IMR-90 (cell line): ENCODE results near the gene CCNL2. TPM values are rescaled to one million over a fixed set of nuclear protein-coding genes. Genes with fewer than 3 reads are reported as not detected.

Experiments
- ATAC-seq: fragments of 200-7000 bp; cut with Tn5 transposase; 2 replicates; pipeline ENCODE4 v1.9.1; 2020; ENCODE audit warnings: low read depth, mild to moderate bottlenecking, moderate library complexity
- BruUV-seq: library from RNA; stranded (reverse); fragments of 400-500 nt; replicated peaks from 2 replicates; lab custom pipeline; 2021; lab: Mats Ljungman, UMichigan
- CTCF ChIA-PET: fragments of 300-600 bp; formaldehyde crosslinking; extraction: SDS; loops from one replicate; lab custom pipeline; 2021; ENCODE audit warnings: antibody characterized with exemption; lab: Yijun Ruan, JAX
- POLR2A ChIA-PET: fragments of 300-600 bp; sonication (Branson Sonifier 250); formaldehyde crosslinking; loops from one replicate; lab custom pipeline; 2022; ENCODE audit warnings: antibody characterized with exemption; ENCODE audit not compliant: unreplicated experiment; lab: Charles Lee
- DNase-seq: peaks from one replicate; pipeline ENCODE4 v3.0.0; 2013
- H2AFZ ChIP-seq: replicated peaks from 2 replicates; pipeline ENCODE3; 2013; ENCODE audit warnings: low read length, mild to moderate bottlenecking; ENCODE audit not compliant: poor library complexity
- H2AK5ac ChIP-seq: 2 replicates; pipeline ENCODE4 v1.6.1; 2013; ENCODE audit warnings: low read depth, low read length, inconsistent platforms
- H2AK9ac ChIP-seq: replicated peaks from 2 replicates; pipeline ENCODE3; 2013; ENCODE audit warnings: mild to moderate bottlenecking, low read depth, low read length, moderate library complexity; ENCODE audit not compliant: poor library complexity
- H2BK120ac ChIP-seq: 2 replicates; pipeline ENCODE4 v1.6.1; 2013; ENCODE audit warnings: low read depth, low read length, inconsistent platforms
- H2BK15ac ChIP-seq: 3 replicates; pipeline ENCODE4 v1.6.1; 2013; ENCODE audit warnings: low read depth, low read length, inconsistent platforms
- H2BK20ac ChIP-seq: 2 replicates; pipeline ENCODE4 v1.6.1; 2013; ENCODE audit warnings: low read depth, mild to moderate bottlenecking, inconsistent platforms, low read length, moderate library complexity
- H2BK5ac ChIP-seq: 2 replicates; pipeline ENCODE4 v1.6.1; 2013; ENCODE audit warnings: mild to moderate bottlenecking, low read depth, low read length, inconsistent platforms; ENCODE audit not compliant: poor library complexity, severe bottlenecking
- H3K14ac ChIP-seq: replicated peaks from 2 replicates; pipeline ENCODE4 v1.6.1; 2013; ENCODE audit warnings: low read depth, low read length, inconsistent platforms
- H3K18ac ChIP-seq: 2 replicates; pipeline ENCODE4 v1.6.1; 2013; ENCODE audit warnings: low read depth, low read length, control low read depth
- H3K23ac ChIP-seq: 2 replicates; pipeline ENCODE4 v1.6.1; 2013; ENCODE audit warnings: low read depth, low read length, inconsistent platforms
- H3K27ac ChIP-seq: 2 replicates; pipeline ENCODE4 v1.5.1; 2013; ENCODE audit warnings: mild to moderate bottlenecking, control low read depth, low read length; ENCODE audit not compliant: insufficient read depth
- H3K27me3 ChIP-seq: 2 replicates; pipeline ENCODE4 v1.6.1; 2013; ENCODE audit warnings: low read length; ENCODE audit not compliant: control insufficient read depth, insufficient read depth
- H3K36me3 ChIP-seq: 2 replicates; pipeline ENCODE4 v1.6.1; 2013; ENCODE audit warnings: low read length, mixed read lengths; ENCODE audit not compliant: control insufficient read depth, insufficient read depth
- H3K4ac ChIP-seq: 2 replicates; pipeline ENCODE4 v1.6.1; 2013; ENCODE audit warnings: low read depth, low read length, inconsistent platforms
- H3K4me1 ChIP-seq: 2 replicates; pipeline ENCODE4 v1.6.1; 2013; ENCODE audit warnings: low read length, mixed read lengths; ENCODE audit not compliant: control insufficient read depth, insufficient read depth
- H3K4me2 ChIP-seq: 2 replicates; pipeline ENCODE4 v1.6.1; 2013; ENCODE audit warnings: low read depth, mild to moderate bottlenecking, control low read depth, low read length, moderate library complexity
- H3K4me3 ChIP-seq: 2 replicates; pipeline ENCODE4 v1.5.1; 2013; ENCODE audit warnings: low read depth, mild to moderate bottlenecking, control low read depth, low read length, moderate library complexity; ENCODE audit not compliant: insufficient read depth
- H3K56ac ChIP-seq: 2 replicates; pipeline ENCODE4 v1.6.1; 2013; ENCODE audit warnings: low read length, inconsistent platforms; ENCODE audit not compliant: insufficient read depth; ENCODE audit errors: extremely low read depth
- H3K79me1 ChIP-seq, 2 experiments: 2 replicates each; pipeline ENCODE4 v1.6.1; 2013; ENCODE audit warnings: low read length in 2 of 2, inconsistent platforms in 1 of 2, low read depth in 1 of 2
- H3K9ac ChIP-seq: 2 replicates; pipeline ENCODE4 v1.6.1; 2013; ENCODE audit warnings: low read depth, low read length, control low read depth
- H3K9me1 ChIP-seq: 2 replicates; pipeline ENCODE4 v1.6.1; 2013; ENCODE audit warnings: low read length, inconsistent platforms; ENCODE audit not compliant: insufficient read depth
- H3K9me3 ChIP-seq: 2 replicates; pipeline ENCODE4 v1.6.1; 2013; ENCODE audit warnings: low read length; ENCODE audit not compliant: control insufficient read depth, insufficient read depth
- H4K20me1 ChIP-seq: 2 replicates; pipeline ENCODE4 v1.6.1; 2013; ENCODE audit warnings: low read length, inconsistent platforms; ENCODE audit not compliant: insufficient read depth
- H4K5ac ChIP-seq: 2 replicates; pipeline ENCODE4 v1.6.1; 2013; ENCODE audit warnings: mild to moderate bottlenecking, low read depth, low read length, control low read depth
- H4K8ac ChIP-seq, 2 experiments: 2 replicates each; pipeline ENCODE4 v1.6.1; 2013; ENCODE audit warnings: low read depth in 2 of 2, low read length in 2 of 2, control low read depth in 1 of 2, inconsistent platforms in 1 of 2
- H4K91ac ChIP-seq: 2 replicates; pipeline ENCODE4 v1.6.1; 2013; ENCODE audit warnings: low read depth, low read length, inconsistent platforms; ENCODE audit not compliant: insufficient read depth
- BHLHE40 ChIP-seq: fragments of 150-350 bp; IDR thresholded peaks from 2 replicates; pipeline ENCODE4 v1.6.1; 2016; ENCODE audit warnings: mild to moderate bottlenecking, low read depth, low read length
- CEBPB ChIP-seq: IDR thresholded peaks from 2 replicates; pipeline ENCODE4 v1.6.1; 2012; ENCODE audit warnings: low read depth, low read length, improper control_type of control experiment
- CHD1 ChIP-seq: IDR thresholded peaks from 2 replicates; pipeline ENCODE4 v1.6.1; 2012; ENCODE audit warnings: low read depth, low read length, improper control_type of control experiment
- FOS ChIP-seq: fragments of 150-350 bp; IDR thresholded peaks from 2 replicates; pipeline ENCODE4 v1.6.1; 2016; ENCODE audit warnings: low read depth, low read length
- MAFK ChIP-seq: IDR thresholded peaks from 2 replicates; pipeline ENCODE4 v1.6.1; 2012; ENCODE audit warnings: low read depth, low read length, improper control_type of control experiment
- MAZ ChIP-seq: IDR thresholded peaks from 2 replicates; pipeline ENCODE4 v1.6.1; 2012; ENCODE audit warnings: low read depth, mild to moderate bottlenecking, low read length, improper control_type of control experiment, moderate library complexity, borderline replicate concordance
- MXI1 ChIP-seq: IDR thresholded peaks from 2 replicates; pipeline ENCODE4 v1.6.1; 2012; ENCODE audit warnings: low read depth, mild to moderate bottlenecking, low read length, moderate library complexity, borderline replicate concordance
- NFE2L2 ChIP-seq: fragments of 150-350 bp; IDR thresholded peaks from 2 replicates; pipeline ENCODE4 v1.6.1; 2016; ENCODE audit warnings: low read depth, mild to moderate bottlenecking, low read length
- POLR2A ChIP-seq: IDR thresholded peaks from 2 replicates; pipeline ENCODE4 v1.6.1; 2012; ENCODE audit warnings: mild to moderate bottlenecking, low read depth, low read length
- RAD21 ChIP-seq: IDR thresholded peaks from 2 replicates; pipeline ENCODE4 v1.6.1; 2012; ENCODE audit warnings: low read length, improper control_type of control experiment
- RCOR1 ChIP-seq: IDR thresholded peaks from 2 replicates; pipeline ENCODE4 v1.6.1; 2012; ENCODE audit warnings: mild to moderate bottlenecking, low read length, improper control_type of control experiment; ENCODE audit not compliant: insufficient replicate concordance
- RFX5 ChIP-seq: IDR thresholded peaks from 2 replicates; pipeline ENCODE4 v1.8.0; 2012; ENCODE audit warnings: low read depth, mild to moderate bottlenecking, low read length, moderate library complexity
- SMC3 ChIP-seq: fragments of 150-350 bp; IDR thresholded peaks from 2 replicates; pipeline ENCODE4 v1.6.1; 2016; ENCODE audit warnings: low read depth, mild to moderate bottlenecking, antibody characterized with exemption, low read length, moderate library complexity
- WGBS, 2 experiments: methylation state at CpG; one replicate each; pipeline versions ENCODE4 v1.1.5 to v1.1.7; 2013; ENCODE audit warnings: missing lambda C conversion rate in 2 of 2; ENCODE audit not compliant: insufficient read length in 1 of 2; ENCODE audit errors: extremely low coverage in 2 of 2; 5-methylcytosine and 5-hydroxymethylcytosine counted together
- dilution Hi-C: fragments of 300-500 bp; cut with HindIII; formaldehyde crosslinking; loops from one replicate; pipeline ENCODE4 v1.14.3; 2018; ENCODE audit warnings: low sequenced_read_pairs; ENCODE audit not compliant: unreplicated experiment
- in situ Hi-C: fragments of 300-500 bp; cut with MboI; formaldehyde crosslinking; loops from 3 replicates; pipeline ENCODE4 v1.14.3; 2019; ENCODE audit warnings: low sequenced_read_pairs, inconsistent platforms, mixed read lengths
- intact Hi-C: fragments of 100-400 bp; cut with micrococcal nuclease; formaldehyde crosslinking; loops from 2 replicates; pipeline ENCODE4 v1.10.0; 2022
- polyA plus RNA-seq, 3 experiments: library from polyadenylated mRNA; depleted of rRNA; stranded (reverse); fragments of >200 nt; gene quantifications; 2 replicates each; pipeline ENCODE4 v1.2.3, GENCODE V29; 2012; ENCODE audit warnings: low replicate concordance in 1 of 3
- total RNA-seq: library from RNA; depleted of rRNA; stranded (reverse); fragments of >200 nt; gene quantifications from 2 replicates; pipeline ENCODE4 v1.2.3, GENCODE V29; 2012
- TF ChIP-seq, protein P1 (sequence below): fragments of 150-350 bp; IDR thresholded peaks from 2 replicates; pipeline ENCODE4 v1.6.1; 2016; ENCODE audit warnings: low read depth, mild to moderate bottlenecking, low read length, moderate library complexity, borderline replicate concordance
- TF ChIP-seq, protein P2 (sequence below): fragments of 150-350 bp; IDR thresholded peaks from 2 replicates; pipeline ENCODE4 v1.6.1; 2017; ENCODE audit warnings: mild to moderate bottlenecking, antibody characterized with exemption, low read length, low read depth
- TF ChIP-seq, protein P3 (sequence below): conservative IDR thresholded peaks from 2 replicates; pipeline ENCODE4 v1.5.1; 2012; ENCODE audit warnings: mild to moderate bottlenecking, low read depth, low read length, improper control_type of control experiment

The CCNL2 gene
- total and polyA plus RNA-seq, 2 of the 4 experiments (the other 2 are of a cell fraction) = 53.9 to 239 TPM

DNA sequence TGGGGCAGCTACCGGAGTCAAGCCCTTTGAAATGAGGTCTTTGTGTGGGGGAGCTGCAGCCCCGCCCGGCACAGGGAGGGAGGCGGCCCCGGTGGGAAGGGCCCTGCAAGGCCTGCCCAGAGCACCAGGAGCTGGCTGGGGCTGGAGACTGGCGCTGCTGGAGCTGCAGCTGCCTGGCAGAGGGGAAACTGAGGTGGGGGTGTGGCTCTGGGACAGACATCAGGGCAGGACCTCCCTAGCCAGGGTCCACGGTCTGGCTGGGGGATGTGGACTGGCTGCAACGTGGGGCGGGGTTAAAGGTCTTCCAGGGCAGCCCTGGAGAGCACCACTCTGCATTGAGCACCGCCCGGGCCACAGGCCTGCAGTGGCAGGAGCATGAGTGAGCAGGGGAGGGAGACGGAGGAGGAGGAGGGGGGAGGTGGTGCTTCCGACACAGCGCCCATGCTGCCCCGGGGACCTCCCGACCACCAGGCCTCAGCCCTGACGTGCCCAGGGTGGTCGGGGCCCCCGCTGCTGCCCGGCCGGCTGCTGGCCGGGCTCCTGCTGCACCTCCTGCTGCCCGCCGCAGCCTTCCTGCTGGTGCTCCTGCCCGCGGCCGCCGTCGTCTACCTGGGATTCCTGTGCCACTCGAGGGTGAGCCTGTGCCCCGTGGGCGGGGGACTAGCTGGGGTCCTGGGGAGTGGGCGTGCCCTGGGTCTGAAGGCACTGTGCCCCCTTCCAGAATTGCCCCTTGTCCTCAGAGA, 26.8 kb upstream of the CCNL2 start:
- Histone ChIP-seq H3K23ac (no peak overlapping the region), H4K5ac (no peak overlapping the region), H3K4me1 (peaks cover 12% of the 10 kb centered on the region), H3K4me2 (no peak overlapping the region), H4K91ac (no peak overlapping the region), H3K18ac (no peak overlapping the region), H3K79me1 (no peaks in the 10 kb centered on the region), H3K9me1 (no peaks in the 10 kb centered on the region), H4K8ac (no peak overlapping the region), H2BK15ac (no peak overlapping the region), H4K20me1 (no peaks in the 10 kb centered on the region), H2BK120ac (no peak overlapping the region), H3K27me3 (no peaks in the 10 kb centered on the region), H3K56ac (no peak overlapping the region), H3K9ac (no peak overlapping the region), H2AFZ (no peak overlapping the region), H3K14ac (no peak overlapping the region), H3K27ac (no peak overlapping the region), H3K4ac (no peak overlapping the region), H3K9me3 (no peaks in the 10 kb centered on the region), H3K36me3 (no peaks in the 10 kb centered on the region), H2AK5ac (no peak overlapping the region), H2AK9ac (peak overlapping the region; percentile 3), H3K4me3 (no peak overlapping the region), H2BK20ac (no peak overlapping the region), H2BK5ac (no peak overlapping the region)
- no peak for DNase-seq
- in situ Hi-C loops = no loop called here
- TF ChIP-seq RAD21 (no peak), MAFK (no peak), MAZ (no peak), RFX5 (no peak), CEBPB (no peak), BHLHE40 (no peak), CHD1 (no peak), POLR2A (no peak), NFE2L2 (no peak), MXI1 (no peak), RCOR1 (no peak), FOS (no peak), SMC3 (no peak)
- TF ChIP-seq, protein P1, sequence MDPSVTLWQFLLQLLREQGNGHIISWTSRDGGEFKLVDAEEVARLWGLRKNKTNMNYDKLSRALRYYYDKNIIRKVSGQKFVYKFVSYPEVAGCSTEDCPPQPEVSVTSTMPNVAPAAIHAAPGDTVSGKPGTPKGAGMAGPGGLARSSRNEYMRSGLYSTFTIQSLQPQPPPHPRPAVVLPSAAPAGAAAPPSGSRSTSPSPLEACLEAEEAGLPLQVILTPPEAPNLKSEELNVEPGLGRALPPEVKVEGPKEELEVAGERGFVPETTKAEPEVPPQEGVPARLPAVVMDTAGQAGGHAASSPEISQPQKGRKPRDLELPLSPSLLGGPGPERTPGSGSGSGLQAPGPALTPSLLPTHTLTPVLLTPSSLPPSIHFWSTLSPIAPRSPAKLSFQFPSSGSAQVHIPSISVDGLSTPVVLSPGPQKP = no peak
- TF ChIP-seq, protein P2, sequence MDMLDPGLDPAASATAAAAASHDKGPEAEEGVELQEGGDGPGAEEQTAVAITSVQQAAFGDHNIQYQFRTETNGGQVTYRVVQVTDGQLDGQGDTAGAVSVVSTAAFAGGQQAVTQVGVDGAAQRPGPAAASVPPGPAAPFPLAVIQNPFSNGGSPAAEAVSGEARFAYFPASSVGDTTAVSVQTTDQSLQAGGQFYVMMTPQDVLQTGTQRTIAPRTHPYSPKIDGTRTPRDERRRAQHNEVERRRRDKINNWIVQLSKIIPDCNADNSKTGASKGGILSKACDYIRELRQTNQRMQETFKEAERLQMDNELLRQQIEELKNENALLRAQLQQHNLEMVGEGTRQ = no peak
- TF ChIP-seq, protein P3, sequence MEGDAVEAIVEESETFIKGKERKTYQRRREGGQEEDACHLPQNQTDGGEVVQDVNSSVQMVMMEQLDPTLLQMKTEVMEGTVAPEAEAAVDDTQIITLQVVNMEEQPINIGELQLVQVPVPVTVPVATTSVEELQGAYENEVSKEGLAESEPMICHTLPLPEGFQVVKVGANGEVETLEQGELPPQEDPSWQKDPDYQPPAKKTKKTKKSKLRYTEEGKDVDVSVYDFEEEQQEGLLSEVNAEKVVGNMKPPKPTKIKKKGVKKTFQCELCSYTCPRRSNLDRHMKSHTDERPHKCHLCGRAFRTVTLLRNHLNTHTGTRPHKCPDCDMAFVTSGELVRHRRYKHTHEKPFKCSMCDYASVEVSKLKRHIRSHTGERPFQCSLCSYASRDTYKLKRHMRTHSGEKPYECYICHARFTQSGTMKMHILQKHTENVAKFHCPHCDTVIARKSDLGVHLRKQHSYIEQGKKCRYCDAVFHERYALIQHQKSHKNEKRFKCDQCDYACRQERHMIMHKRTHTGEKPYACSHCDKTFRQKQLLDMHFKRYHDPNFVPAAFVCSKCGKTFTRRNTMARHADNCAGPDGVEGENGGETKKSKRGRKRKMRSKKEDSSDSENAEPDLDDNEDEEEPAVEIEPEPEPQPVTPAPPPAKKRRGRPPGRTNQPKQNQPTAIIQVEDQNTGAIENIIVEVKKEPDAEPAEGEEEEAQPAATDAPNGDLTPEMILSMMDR = no peak
- dilution Hi-C loops = no loop called here
- CTCF ChIA-PET = interaction anchor here (1.3 kb wide), 1 partner anchor 15 kb away, joined by 4 read pairs; no protein-coding TSS in a partner anchor
- intact Hi-C loops = no loop called here
- 68% methylated on average over 10 of the region's 33 CpGs; no CpG with 5 or more reads in 1 of the 2 experiments for WGBS, 2 experiments
- POLR2A ChIA-PET = no interaction called here
- BruUV-seq = no TSS peak
- no peak for ATAC-seq
